Lower lobe of right lung (tissue), 2 donors: ENCODE measurements around the gene SULT2A1. TPM values are rescaled to one million over a fixed set of nuclear protein-coding genes. Genes with fewer than 3 reads are reported as not detected.

Experiments
- ATAC-seq, 2 donors: fragments of 200-7000 bp; cut with Tn5 transposase; one replicate each; pipeline ENCODE4 v1.9.1; 2020 to 2022; ENCODE audit warnings: mild to moderate bottlenecking in 2 of 2, moderate library complexity in 2 of 2
- DNase-seq: peaks from one replicate; pipeline ENCODE4 v3.0.0-alpha.2; 2020
- H3K27ac ChIP-seq: fragments of 200-600 bp; one replicate; pipeline ENCODE4 v1.8.0; 2022
- H3K27me3 ChIP-seq: fragments of 200-600 bp; one replicate; pipeline ENCODE4 v1.8.0; 2022; ENCODE audit warnings: low read depth
- H3K36me3 ChIP-seq: fragments of 200-600 bp; one replicate; pipeline ENCODE4 v1.8.0; 2022; ENCODE audit warnings: mild to moderate bottlenecking
- H3K4me1 ChIP-seq: fragments of 200-600 bp; one replicate; pipeline ENCODE4 v1.8.0; 2022
- H3K4me3 ChIP-seq: fragments of 200-600 bp; one replicate; pipeline ENCODE4 v1.8.0; 2022; ENCODE audit warnings: mild to moderate bottlenecking
- H3K9me3 ChIP-seq: fragments of 200-600 bp; one replicate; pipeline ENCODE4 v1.8.0; 2022
- CTCF ChIP-seq: fragments of 200-600 bp; IDR thresholded peaks from one replicate; pipeline ENCODE4 v1.8.0; 2022; ENCODE audit warnings: antibody characterized with exemption, mild to moderate bottlenecking
- intact Hi-C: fragments of 100-400 bp; cut with DNase I; formaldehyde crosslinking; loops from one replicate; pipeline ENCODE4 v1.11.0; 2022
- total RNA-seq: library from RNA; stranded (reverse); fragmentation: NEBNext Ultra II Directional; extraction: Animal tissue kit (Norgen Biotek cat#: 25700); gene quantifications from one replicate; pipeline ENCODE4 v1.2.1, GENCODE V29; 2021
- donor health status: DM: no; HTN: yes; CAD: no; lungs with severe emphysema.

The SULT2A1 gene
- total RNA-seq, 1 donor from 2014 or later: not detected

- Histone ChIP-seq H3K9me3 (no peaks in the 10 kb centered on the region), H3K4me1 (no peaks in the 10 kb centered on the region), H3K27me3 (peaks cover 8% of the 10 kb centered on the region), H3K4me3 (no peak overlapping the region), H3K36me3 (no peaks in the 10 kb centered on the region), H3K27ac (no peak overlapping the region)
- no peak for TF ChIP-seq CTCF
- intact Hi-C loops: no loop called here
- ATAC-seq: no peak
- no peak for DNase-seq
These were observed 50.1 kb downstream of the SULT2A1 start for GRCh38 chr19:47836038-47836437.

- no peak overlapping the region for H3K27ac ChIP-seq
- H3K4me1 ChIP-seq: no peaks in the 10 kb centered on the region
- no peaks in the 10 kb centered on the region for H3K9me3 ChIP-seq
- H3K4me3 ChIP-seq: no peak overlapping the region
- H3K27me3 ChIP-seq: peaks cover 5% of the 10 kb centered on the region
- DNase-seq (no peak), ATAC-seq (no peak)
- H3K36me3 ChIP-seq: no peaks in the 10 kb centered on the region
- no peak for TF ChIP-seq CTCF
- intact Hi-C loops: no loop called here
These were observed 53.4 kb downstream of the SULT2A1 start for GRCh38 chr19:47832723-47833122.

GRCh38 chr19:47826800-47827199 lies 59.3 kb downstream of the SULT2A1 start:
- H3K27me3 ChIP-seq: peaks cover 12% of the 10 kb centered on the region
- no peak for TF ChIP-seq CTCF

GRCh38 chr19:47824396-47824795 lies 61.7 kb downstream of the SULT2A1 start:
- Histone ChIP-seq H3K36me3 (no peaks in the 10 kb centered on the region), H3K9me3 (no peaks in the 10 kb centered on the region), H3K27me3 (peaks cover 27% of the 10 kb centered on the region), H3K27ac (no peak overlapping the region), H3K4me3 (no peak overlapping the region), H3K4me1 (no peaks in the 10 kb centered on the region)
- DNase-seq: no peak
- TF ChIP-seq CTCF: no peak
- intact Hi-C loops: no loop called here
- no peak for ATAC-seq

More at GRCh38 chr19:47826800-47827199, 59.3 kb downstream of the SULT2A1 start:
- no peaks in the 10 kb centered on the region for H3K4me1 ChIP-seq
- H3K9me3 ChIP-seq: no peaks in the 10 kb centered on the region
- H3K36me3 ChIP-seq: no peaks in the 10 kb centered on the region
- no peak overlapping the region for H3K27ac ChIP-seq
- no peak for ATAC-seq
- intact Hi-C loops: no loop called here
- DNase-seq: no peak
- H3K4me3 ChIP-seq: no peak overlapping the region

GRCh38 chr19:47821460-47822020 lies 64.6 kb downstream of the SULT2A1 start, which contains the start of gene CRX:
Gene CRX, plus strand, starts transcription at chr19:47821937. Its CDS starts 12,507 bp downstream, at chr19:47834444.
- Histone ChIP-seq H3K9me3 (no peaks in the 10 kb centered on the region), H3K4me3 (no peak within 1 kb of the TSS), H3K36me3 (no peaks in the 10 kb centered on the region), H3K27ac (no peak within 1 kb of the TSS), H3K4me1 (no peaks in the 10 kb centered on the region), H3K27me3 (peaks cover 32% of the 10 kb centered on the region)
- TF ChIP-seq CTCF: no peak
- ATAC-seq (no peak), DNase-seq (no peak)
- intact Hi-C loops: no loop called here

Other genes starting within 250 kb of the SULT2A1 start
- gene EHD2, start 172.9 kb downstream of the SULT2A1 start, total RNA-seq: 148 TPM
- gene NOP53, start 140.8 kb downstream of the SULT2A1 start, total RNA-seq: 282 TPM
- gene SELENOW, start 107.6 kb downstream of the SULT2A1 start, total RNA-seq: 247 TPM
- gene TPRX1, start 81.8 kb downstream of the SULT2A1 start, total RNA-seq: not detected
- not detected for gene CRX, start 64.4 kb downstream of the SULT2A1 start, total RNA-seq
- not detected for gene TPRX2, start 27.1 kb downstream of the SULT2A1 start, total RNA-seq
- not detected for gene BSPH1, start 105.9 kb upstream of the SULT2A1 start, total RNA-seq
- gene ELSPBP1, start 108.3 kb upstream of the SULT2A1 start, total RNA-seq: not detected
- not detected for gene CABP5, start 157.8 kb upstream of the SULT2A1 start, total RNA-seq
- gene PLA2G4C, start 224.5 kb upstream of the SULT2A1 start, total RNA-seq: 11.2 TPM